Activated CD4-positive, alpha-beta T cell treated with anti-CD3 and anti-CD28 coated beads, Interleukin-2, Interleukin-4, amounts not matched to agents 100 ng/mL and 50 ng/mL, durations not matched to agents 16 hours and 8 hours (primary cell): Measurements from ENCODE around the gene NID1.

ENCODE experiments used
- DNase-seq: peaks from one replicate; pipeline ENCODE4 v3.0.0-alpha.2; 2020; ENCODE audit warnings: low spot score

Gene NID1

GRCh38 chr1:235955777-235956176 lies 109.1 kb downstream of the NID1 start:
- DNase-seq, result no peak

- peak; percentile 34 for DNase-seq
These were observed 110.3 kb downstream of the NID1 start for GRCh38 chr1:235954306-235955283.

DNA sequence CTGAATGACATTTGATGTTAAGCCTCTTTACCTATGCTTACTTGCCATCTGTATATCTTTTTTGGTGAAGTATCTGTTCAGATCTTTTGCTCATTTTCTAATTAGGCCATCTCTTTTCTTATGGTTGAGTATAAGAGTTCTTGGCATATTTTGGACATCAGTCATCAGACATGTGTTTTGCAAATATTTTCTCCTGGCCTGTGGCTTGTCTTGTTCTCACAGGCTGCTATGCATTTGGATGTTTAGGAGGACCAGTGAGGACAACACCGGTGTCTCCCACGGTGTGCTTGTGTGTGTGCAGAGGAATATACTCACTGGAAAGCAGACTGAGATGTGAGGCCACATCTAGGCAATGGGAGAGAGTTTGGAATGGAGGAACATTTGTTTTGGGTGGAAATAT lies 111.1 kb downstream of the NID1 start:
- no peak for DNase-seq

DNA sequence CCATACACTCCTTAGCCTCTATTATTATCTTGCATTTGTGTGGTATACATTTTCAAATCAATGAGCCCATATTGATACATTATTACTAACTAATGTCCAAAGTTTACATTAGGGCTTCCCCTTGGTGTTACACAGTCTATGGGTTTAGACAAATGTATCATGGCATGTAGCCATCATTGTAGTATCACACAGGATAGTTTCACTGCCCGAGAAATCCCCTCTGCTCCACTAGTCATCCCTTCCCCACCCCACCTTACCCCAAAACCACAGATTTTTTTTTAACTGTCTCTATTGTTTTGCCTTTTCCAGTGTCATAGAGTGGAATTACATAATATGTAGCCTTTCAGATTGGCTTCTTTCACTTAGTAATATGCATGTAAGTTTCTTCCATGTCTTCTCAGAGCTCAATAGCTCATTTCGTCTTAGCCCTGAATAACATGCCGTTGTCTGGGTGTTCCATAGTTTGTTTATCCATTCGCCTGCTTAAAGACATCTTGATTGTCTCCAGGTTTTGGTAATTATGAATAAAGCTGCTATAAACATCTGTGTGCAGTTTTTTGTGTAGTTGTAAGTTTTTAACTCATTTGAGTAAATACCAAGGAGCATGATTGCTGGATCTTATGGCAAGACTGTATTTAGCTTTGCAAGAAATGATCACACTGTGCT lies 111.8 kb downstream of the NID1 start:
- DNase-seq, result peak; percentile 66

GRCh38 chr1:235951661-235952060 lies 113.2 kb downstream of the NID1 start:
- no peak for DNase-seq

GRCh38 chr1:235950318-235950717 lies 114.6 kb downstream of the NID1 start:
- DNase-seq, result no peak

DNA sequence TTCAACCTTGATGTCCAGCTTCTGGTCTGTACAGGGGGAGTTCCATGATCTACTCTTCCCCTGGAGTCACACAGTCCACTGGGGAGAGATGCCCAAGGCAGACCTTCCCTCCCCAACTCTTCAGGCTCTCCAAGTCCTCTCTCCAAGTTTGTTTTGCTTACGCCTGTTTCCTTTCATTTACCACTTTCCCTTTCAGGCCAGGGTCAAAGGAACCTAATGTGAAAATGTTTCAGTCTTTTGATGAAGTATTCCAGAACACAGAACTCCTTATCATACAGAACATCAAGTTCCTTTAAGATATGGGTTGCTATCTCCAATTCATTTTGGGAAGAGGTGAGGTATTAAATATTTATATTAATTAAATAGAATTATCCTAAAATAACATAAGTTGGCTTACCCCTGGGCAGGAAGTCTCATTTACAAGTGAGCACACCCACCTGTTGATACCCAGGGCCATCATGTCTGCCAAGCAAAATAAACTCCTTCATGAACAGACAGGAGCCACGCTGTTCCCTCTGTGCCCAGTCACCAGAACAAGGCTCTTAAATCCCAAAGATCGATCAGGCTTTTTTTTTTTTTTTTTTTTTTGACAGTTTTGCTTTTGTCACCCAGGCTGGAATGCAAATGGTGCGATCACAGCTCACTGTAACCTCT lies 116.0 kb downstream of the NID1 start:
- no peak for DNase-seq

GRCh38 chr1:235947989-235948388 lies 116.9 kb downstream of the NID1 start:
- DNase-seq, result no peak

DNA sequence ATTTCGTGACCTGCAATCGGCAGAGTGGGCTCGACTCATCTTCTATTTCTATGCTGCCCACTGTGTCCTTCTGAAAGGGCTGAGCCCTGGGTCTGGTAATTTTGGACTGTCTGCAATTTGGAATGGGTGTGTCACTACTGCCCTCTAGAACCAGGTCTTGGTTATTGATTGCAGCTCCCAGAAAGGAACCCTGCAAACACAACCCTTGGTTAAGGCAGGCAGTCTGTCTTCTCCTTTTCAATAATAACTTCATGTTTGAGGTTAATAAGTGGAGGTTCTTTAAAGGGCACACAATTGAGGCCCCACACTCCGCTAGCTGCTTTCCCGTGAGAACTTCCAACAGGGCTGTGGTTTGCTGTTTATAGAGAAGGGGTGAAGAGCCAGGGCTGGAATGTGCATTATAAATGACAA lies 118.3 kb downstream of the NID1 start:
- DNase-seq, result peak; percentile 9

DNA sequence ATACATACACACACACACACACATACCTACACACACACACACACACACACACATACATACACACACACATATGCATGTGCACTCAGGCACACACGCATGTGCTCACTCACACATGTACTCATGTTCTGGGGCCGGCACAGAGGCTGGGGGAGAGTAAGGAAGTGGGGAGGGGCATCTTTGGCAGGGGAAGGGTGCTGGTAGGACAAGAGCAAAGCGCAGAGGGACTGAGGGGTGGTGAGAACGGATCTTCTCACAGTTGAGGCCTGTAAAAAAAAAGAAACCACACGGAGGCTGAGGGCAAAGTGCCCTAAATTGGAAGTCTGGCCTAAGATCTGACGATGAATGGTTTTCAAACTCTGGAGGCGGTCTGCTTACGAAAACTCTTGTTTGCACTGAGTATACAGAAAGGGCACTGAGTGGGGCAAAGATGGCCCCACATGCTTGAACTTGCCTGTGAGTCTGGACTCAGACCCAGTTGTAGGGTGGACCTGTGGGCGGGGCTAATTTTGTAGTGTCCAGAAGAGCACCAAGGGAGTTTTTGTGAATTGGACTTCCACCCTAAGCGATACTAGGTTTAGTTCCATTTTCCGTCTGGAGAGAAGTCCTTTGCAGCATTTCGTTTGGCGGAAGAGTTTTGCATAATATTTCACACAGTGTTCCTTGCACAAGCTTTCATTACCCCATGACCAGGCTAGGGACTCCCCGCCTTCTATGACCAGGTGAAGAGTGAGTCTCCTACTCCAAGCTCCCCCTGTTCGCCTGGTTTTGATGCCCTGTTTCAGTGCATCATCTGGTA lies 118.9 kb downstream of the NID1 start:
- no peak for DNase-seq

GRCh38 chr1:235943581-235944114 lies 121.2 kb downstream of the NID1 start:
- no peak for DNase-seq

DNA sequence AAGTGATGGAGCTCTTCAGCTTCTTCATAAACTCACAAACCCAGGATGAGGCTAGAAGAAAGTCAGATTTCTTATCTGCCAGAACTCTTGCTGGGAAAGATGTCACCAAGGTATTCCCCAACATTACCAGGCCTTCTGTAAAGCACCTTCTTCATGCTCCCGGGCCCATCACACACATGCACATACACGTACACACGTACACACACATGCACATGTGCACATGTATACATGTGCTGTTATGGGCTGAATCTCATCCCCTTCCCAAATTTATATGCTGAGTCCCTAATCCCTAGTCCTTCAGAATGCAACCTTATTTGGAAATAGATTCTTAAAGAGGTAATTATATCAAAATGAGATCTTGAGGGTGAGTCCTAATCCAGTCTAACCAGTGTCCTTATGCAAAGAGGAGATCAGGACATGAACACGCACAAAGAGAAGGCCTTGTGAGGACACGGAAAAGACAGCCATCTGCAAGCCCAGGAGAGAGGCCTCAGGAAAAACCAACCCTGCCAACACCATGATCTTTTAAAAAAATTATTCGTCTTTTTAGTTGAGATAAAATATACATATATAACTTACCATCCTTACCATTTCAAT lies 121.8 kb downstream of the NID1 start:
- no peak for DNase-seq

DNA sequence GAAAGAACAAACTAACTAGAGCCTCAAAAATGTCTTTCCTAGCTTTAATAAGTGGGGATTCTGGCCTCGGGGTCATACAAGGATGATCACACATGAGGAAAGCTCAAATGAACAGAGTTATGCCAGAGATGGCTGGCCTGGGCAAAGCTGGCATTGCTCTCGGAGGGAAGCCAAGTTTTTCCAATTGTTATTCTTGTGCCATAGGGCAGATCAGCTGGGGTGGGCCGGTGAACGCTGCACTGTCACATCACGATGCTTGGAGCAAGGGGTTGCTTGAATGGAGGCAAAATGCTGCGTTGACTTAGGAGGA lies 122.3 kb downstream of the NID1 start:
- DNase-seq, result no peak

DNA sequence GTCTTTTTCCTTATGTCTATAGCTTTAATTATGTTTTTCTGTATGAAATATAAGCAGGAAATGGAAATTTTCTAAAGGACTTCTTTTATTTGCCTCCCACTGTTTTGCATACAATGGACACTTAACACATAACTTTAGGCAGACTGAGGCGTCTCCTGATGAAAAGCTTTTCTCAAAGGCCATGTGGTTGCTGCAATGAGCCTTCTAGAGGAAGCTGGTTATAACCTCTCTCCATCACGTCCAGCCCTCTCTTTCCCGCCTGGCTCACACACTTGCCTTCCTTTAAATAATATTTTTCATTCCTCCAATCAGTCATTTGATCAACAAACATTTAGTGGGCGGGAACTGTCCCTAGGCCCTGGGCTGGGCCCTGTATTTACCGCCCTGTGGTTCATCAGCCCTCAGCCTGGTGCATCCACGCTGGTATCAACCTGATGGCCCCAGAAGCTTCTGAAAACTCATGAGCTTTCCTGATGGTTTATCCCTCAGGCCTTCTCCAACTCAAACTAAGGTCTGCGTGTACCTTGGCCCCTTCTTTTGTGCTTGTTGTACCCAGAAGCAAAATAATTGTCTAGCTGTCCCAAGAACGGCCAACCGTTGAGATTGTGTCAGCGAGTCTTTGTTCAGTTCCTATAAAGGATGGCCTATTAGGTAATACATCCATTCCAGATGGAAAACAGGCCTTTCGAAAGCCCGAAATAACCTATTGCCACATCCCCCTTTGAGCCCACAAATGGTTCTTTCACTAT lies 122.8 kb downstream of the NID1 start:
- DNase-seq, result no peak

DNA sequence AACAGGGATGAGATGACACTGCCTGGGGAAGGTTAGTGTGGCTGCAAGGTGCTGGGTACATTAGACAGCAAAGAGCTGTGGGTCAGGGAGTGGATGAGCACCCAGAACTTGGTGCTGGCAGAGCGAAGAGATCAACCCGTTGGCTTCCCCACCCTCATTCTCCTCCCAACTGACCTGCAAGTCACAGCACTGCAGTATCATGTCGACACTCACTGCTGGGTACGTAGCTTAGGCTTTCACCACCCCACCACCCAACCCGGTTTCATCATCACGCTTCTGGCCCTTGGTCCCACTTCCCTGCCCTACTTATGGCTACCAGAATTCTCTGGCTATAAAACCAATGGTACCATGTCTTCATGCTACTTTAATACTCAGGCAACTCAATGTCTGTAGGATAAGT lies 124.6 kb downstream of the NID1 start:
- DNase-seq, result no peak

- DNase-seq, result no peak
These were observed 125.5 kb downstream of the NID1 start for GRCh38 chr1:235939480-235939775.

DNA sequence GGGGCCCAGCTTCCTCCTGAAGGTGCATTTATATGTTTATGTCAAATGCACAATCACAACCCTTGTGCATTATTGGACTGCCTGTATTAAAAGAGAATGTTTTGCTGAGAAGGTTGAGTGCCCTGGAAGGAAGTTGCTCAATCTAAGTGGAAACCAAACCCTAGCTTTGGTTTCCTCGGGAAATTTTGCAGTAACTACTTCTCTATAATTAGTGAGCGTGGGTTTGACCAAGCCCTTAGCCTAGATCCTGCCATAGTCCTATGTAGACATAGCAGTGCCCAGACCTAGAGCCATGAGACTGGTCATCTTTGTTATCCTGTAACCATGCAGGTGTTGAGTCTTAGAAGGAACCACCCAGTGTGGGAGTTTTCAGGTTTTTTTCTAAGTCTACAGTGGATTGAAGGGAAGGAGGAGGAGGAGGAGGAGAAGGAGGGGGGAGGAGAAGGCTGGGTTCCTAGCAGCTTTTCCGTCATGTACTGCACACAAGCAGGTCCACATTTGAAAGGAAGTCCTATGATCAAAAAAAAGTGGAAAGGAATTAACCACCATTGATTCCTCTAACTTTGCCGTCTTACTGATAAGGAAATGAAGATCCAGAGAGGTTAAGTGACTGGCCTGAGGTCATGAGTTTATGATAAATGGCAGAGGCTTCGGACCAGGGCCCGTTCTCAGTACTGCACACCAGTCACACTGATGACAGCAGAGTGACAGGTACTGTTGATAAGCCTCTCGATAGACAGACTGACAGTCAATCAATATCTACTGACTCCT lies 126.0 kb downstream of the NID1 start:
- DNase-seq, result peak; percentile 12

- no peak for DNase-seq
These were observed 127.8 kb downstream of the NID1 start for GRCh38 chr1:235937123-235937522.

- DNase-seq, result no peak
These were observed 129.4 kb downstream of the NID1 start for GRCh38 chr1:235935235-235936225.
